Epithelial cell of proximal tubule (primary cell): ENCODE results near the gene CCDC136. TPM values are rescaled to one million over a fixed set of nuclear protein-coding genes. Genes with fewer than 3 reads are reported as not detected.

Experiments
- DNase-seq: peaks from one replicate; pipeline ENCODE4 v3.0.0-alpha.2; 2011; ENCODE audit warnings: low read depth
- H3K4me3 ChIP-seq: 2 replicates; pipeline ENCODE4 v1.5.1; 2011; ENCODE audit warnings: low read depth, mild to moderate bottlenecking, low read length
- CTCF ChIP-seq: conservative IDR thresholded peaks from 2 replicates; pipeline ENCODE4 v1.5.1; 2012; ENCODE audit warnings: low read depth, mild to moderate bottlenecking, low read length
- total RNA-seq: library from RNA; depleted of rRNA; stranded (reverse); fragments of >200 nt; gene quantifications from 2 replicates; pipeline ENCODE4 v1.2.3, GENCODE V29; 2015

CCDC136 gene
- total RNA-seq, 1 donor from 2014 or later = 2.0 TPM

- no peak for DNase-seq
- H3K4me3 ChIP-seq = no peak overlapping the region
- TF ChIP-seq CTCF = no peak
Measured at GRCh38 chr7:128858380-128859231, 66.8 kb downstream of the CCDC136 start.

- no peak for TF ChIP-seq CTCF
- H3K4me3 ChIP-seq = no peak overlapping the region
Measured at GRCh38 chr7:128859232-128860157, 67.7 kb downstream of the CCDC136 start.

GRCh38 chr7:128860158-128861073 is 68.6 kb downstream of the CCDC136 start:
- no peak for DNase-seq

More at GRCh38 chr7:128859232-128860157, 67.7 kb downstream of the CCDC136 start:
- no peak for DNase-seq

GRCh38 chr7:128861957-128862570 is 70.3 kb downstream of the CCDC136 start:
- H3K4me3 ChIP-seq = peak overlapping the region; percentile 65
- no peak for TF ChIP-seq CTCF
- DNase-seq = no peak

More at GRCh38 chr7:128860158-128861073, 68.6 kb downstream of the CCDC136 start:
- peak; percentile 37 for TF ChIP-seq CTCF
- no peak overlapping the region for H3K4me3 ChIP-seq

- no peak for TF ChIP-seq CTCF
- DNase-seq = peak; percentile 82
- H3K4me3 ChIP-seq = peak within 1 kb of the TSS; percentile 65
Measured at GRCh38 chr7:128862571-128863432, 71.0 kb downstream of the CCDC136 start, which contains the start of gene ATP6V1F. ATP6V1F (plus strand) TSS chr7:128862856; CDS start chr7:128862905, 49 bp downstream.
